HCT116 (cell line): Measurements from ENCODE around the gene LTBP4. TPM values are rescaled to one million over a fixed set of nuclear protein-coding genes. Genes with fewer than 3 reads are reported as not detected.

Experiments used
- ATAC-seq: fragments of 200-7000 bp; cut with Tn5 transposase; 2 replicates; pipeline ENCODE4 v1.9.1; 2020; ENCODE audit warnings: mild to moderate bottlenecking, moderate library complexity
- BruUV-seq: library from RNA; stranded (reverse); fragments of 400-500 nt; replicated peaks from 2 replicates; lab custom pipeline; 2021; lab: Mats Ljungman, UMichigan
- CTCF ChIA-PET: fragments of 300-600 bp; sonication (Branson Sonifier 250); formaldehyde crosslinking; loops from one replicate; lab custom pipeline; 2021; ENCODE audit warnings: antibody characterized with exemption; lab: Charles Lee
- POLR2A ChIA-PET: fragments of 300-600, 350-600 bp; sonication (Branson Sonifier 250); formaldehyde crosslinking; loops from one replicate; lab custom pipeline; 2021; ENCODE audit warnings: antibody characterized with exemption; lab: Charles Lee
- RAD21 ChIA-PET, 2 experiments: fragments of 300-600 bp; sonication (Branson Sonifier 250); formaldehyde crosslinking; loops; one replicate each; lab custom pipeline; 2023; ENCODE audit warnings: low total read pairs in 2 of 2; ENCODE audit not compliant: uncharacterized antibody in 2 of 2, unreplicated experiment in 2 of 2, low non-redundant PET in 1 of 2; lab: Charles Lee
- DNase-seq: peaks from one replicate; pipeline ENCODE4 v3.0.0-alpha.2; 2010; ENCODE audit warnings: low read depth, low spot score
- H2AFZ ChIP-seq: fragments of 200-600 bp; shearing (Covaris generic), sonication (generic); 2 replicates; pipeline ENCODE4 v1.6.1; 2017; ENCODE audit warnings: low read depth, mixed run types, mixed read lengths, antibody characterized with exemption, low read length; ENCODE audit not compliant: poor library complexity, severe bottlenecking
- H3K27ac ChIP-seq: 2 replicates; pipeline ENCODE4 v1.5.1; 2012; ENCODE audit warnings: low read depth, low read length
- H3K27me3 ChIP-seq: fragments of 200-600 bp; sonication (generic); 2 replicates; pipeline ENCODE4 v1.6.1; 2016; ENCODE audit warnings: mixed run types, low read length, mixed read lengths; ENCODE audit not compliant: insufficient read depth
- H3K36me3 ChIP-seq, 2 experiments: fragments of 200-500 bp in 1 of 2; fragments of 200-600 bp in 1 of 2; sonication (Bioruptor generic) in 1 of 2; sonication (generic) in 1 of 2; 2 replicates each; pipeline versions ENCODE4 v1.5.1 to v1.6.1; 2014 to 2016; ENCODE audit warnings: low read length in 2 of 2, inconsistent platforms in 1 of 2, mixed read lengths in 1 of 2, mixed run types in 1 of 2; ENCODE audit not compliant: insufficient read depth in 2 of 2, control insufficient read depth in 1 of 2
- H3K4me1 ChIP-seq, 2 experiments: fragments of 200-600 bp in 1 of 2; sonication (generic) in 1 of 2; 2 replicates each; pipeline versions ENCODE4 v1.5.1 to v1.6.1; 2012 to 2017; ENCODE audit warnings: low read length in 2 of 2, inconsistent platforms in 1 of 2, mild to moderate bottlenecking in 1 of 2, mixed read lengths in 1 of 2, mixed run types in 1 of 2, moderate library complexity in 1 of 2; ENCODE audit not compliant: insufficient read depth in 2 of 2, control insufficient read depth in 1 of 2
- H3K4me2 ChIP-seq: fragments of 200-600 bp; sonication (generic); 2 replicates; pipeline ENCODE4 v1.6.1; 2017; ENCODE audit warnings: mixed run types, low read length, mixed read lengths
- H3K4me3 ChIP-seq, 2 experiments: fragments of 200-600 bp in 1 of 2; sonication (generic) in 1 of 2; replicated peaks in 1 of 2; 2 replicates each; pipeline ENCODE4 v1.5.1; 2011 to 2016; ENCODE audit warnings: low read length in 2 of 2, control low read depth in 1 of 2, low read depth in 1 of 2, mild to moderate bottlenecking in 1 of 2, mixed read lengths in 1 of 2, mixed run types in 1 of 2
- H3K79me2 ChIP-seq: fragments of 200-600 bp; sonication (generic); 2 replicates; pipeline ENCODE4 v1.6.1; 2017; ENCODE audit warnings: mild to moderate bottlenecking, mixed run types, low read length, moderate library complexity, mixed read lengths; ENCODE audit not compliant: insufficient read depth
- H3K9ac ChIP-seq: fragments of 200-600 bp; sonication (generic); 2 replicates; pipeline ENCODE4 v1.6.1; 2016; ENCODE audit warnings: low read length, mixed read lengths
- H3K9me2 ChIP-seq: fragments of 200-600 bp; sonication (generic), shearing (Covaris generic); 2 replicates; pipeline ENCODE4 v1.6.1; 2017; ENCODE audit warnings: mixed run types, mild to moderate bottlenecking, moderate library complexity; ENCODE audit not compliant: insufficient read depth
- H3K9me3 ChIP-seq, 2 experiments: fragments of 200-500 bp in 1 of 2; fragments of 200-600 bp in 1 of 2; sonication (Bioruptor generic) in 1 of 2; sonication (generic) in 1 of 2; 2 replicates each; pipeline ENCODE4 v1.6.1; 2014 to 2017; ENCODE audit warnings: low read length in 2 of 2, mixed read lengths in 2 of 2, inconsistent platforms in 1 of 2, low read depth in 1 of 2, mild to moderate bottlenecking in 1 of 2, mixed run types in 1 of 2, moderate library complexity in 1 of 2; ENCODE audit not compliant: control insufficient read depth in 1 of 2, insufficient read depth in 1 of 2
- H4K20me1 ChIP-seq: fragments of 200-600 bp; sonication (generic), shearing (Covaris generic); 2 replicates; pipeline ENCODE4 v1.6.1; 2017; ENCODE audit warnings: mixed run types, mild to moderate bottlenecking, moderate library complexity; ENCODE audit not compliant: insufficient read depth
- CTCF ChIP-seq, 3 experiments: fragments of 200-600 bp in 1 of 3; sonication (generic) in 1 of 3; IDR thresholded peaks in 2 of 3; conservative IDR thresholded peaks in 1 of 3; 2 replicates each; pipeline ENCODE4 v1.5.1; 2012 to 2017; ENCODE audit warnings: low read depth in 2 of 3, low read length in 2 of 3, antibody characterized with exemption in 1 of 3, borderline replicate concordance in 1 of 3, control low read depth in 1 of 3, mild to moderate bottlenecking in 1 of 3, mixed read lengths in 1 of 3, mixed run types in 1 of 3, moderate library complexity in 1 of 3; ENCODE audit not compliant: insufficient read depth in 1 of 3
- EGR1 ChIP-seq: IDR thresholded peaks from 2 replicates; pipeline ENCODE4 v1.6.1; 2012; ENCODE audit warnings: low read depth
- ELF1 ChIP-seq: IDR thresholded peaks from 2 replicates; pipeline ENCODE4 v1.6.1; 2012; ENCODE audit warnings: low read depth, borderline replicate concordance
- FOSL1 ChIP-seq: IDR thresholded peaks from 2 replicates; pipeline ENCODE4 v1.6.1; 2012; ENCODE audit warnings: low read depth
- JUND ChIP-seq: IDR thresholded peaks from 2 replicates; pipeline ENCODE4 v1.6.1; 2012
- POLR2A ChIP-seq: IDR thresholded peaks from 2 replicates; pipeline ENCODE4 v1.7.0; 2011; ENCODE audit warnings: borderline replicate concordance; ENCODE audit not compliant: insufficient read depth, insufficient read length; ENCODE audit errors: extremely low read depth
- POLR2AphosphoS5 ChIP-seq: IDR thresholded peaks from 2 replicates; pipeline ENCODE4 v1.6.1; 2011; ENCODE audit warnings: mild to moderate bottlenecking, low read depth, low read length, moderate library complexity
- SIN3A ChIP-seq: IDR thresholded peaks from 2 replicates; pipeline ENCODE4 v1.6.1; 2012; ENCODE audit warnings: low read depth
- SP1 ChIP-seq: IDR thresholded peaks from 2 replicates; pipeline ENCODE4 v1.6.1; 2012; ENCODE audit warnings: low read depth
- TCF7L2 ChIP-seq: IDR thresholded peaks from 2 replicates; pipeline ENCODE4 v1.7.0; 2011; ENCODE audit warnings: borderline replicate concordance, inconsistent platforms; ENCODE audit not compliant: insufficient read depth, insufficient read length; ENCODE audit errors: extremely low read depth
- YY1 ChIP-seq: IDR thresholded peaks from 2 replicates; pipeline ENCODE4 v1.6.1; 2011; ENCODE audit warnings: low read length, low read depth, moderate library complexity, mild to moderate bottlenecking; ENCODE audit not compliant: insufficient replicate concordance; ENCODE audit errors: extremely low read depth
- ZNF274 ChIP-seq: fragments of 200-500 bp; sonication (Bioruptor generic); IDR thresholded peaks from 2 replicates; pipeline ENCODE4 v1.6.1; 2014; ENCODE audit warnings: mild to moderate bottlenecking, low read depth, low read length, inconsistent platforms
- intact Hi-C: fragments of 100-400 bp; cut with micrococcal nuclease; formaldehyde crosslinking; loops from 2 replicates; pipeline ENCODE4 v1.10.0; 2022
- total RNA-seq: library from RNA; stranded (reverse); gene quantifications from one replicate; pipeline ENCODE4 v1.2.1, GENCODE V29; 2021; ENCODE audit not compliant: unreplicated experiment
- TF ChIP-seq, protein P1 (sequence below): IDR thresholded peaks from 2 replicates; pipeline ENCODE4 v1.6.1; 2012
- TF ChIP-seq, protein P2 (sequence below): IDR thresholded peaks from 2 replicates; pipeline ENCODE4 v1.6.1; 2011; ENCODE audit warnings: mild to moderate bottlenecking, low read length, moderate library complexity; ENCODE audit not compliant: insufficient replicate concordance; ENCODE audit errors: extremely low read depth

Gene LTBP4
- total RNA-seq, 1 experiment from 2014 or later = 310 TPM

DNA sequence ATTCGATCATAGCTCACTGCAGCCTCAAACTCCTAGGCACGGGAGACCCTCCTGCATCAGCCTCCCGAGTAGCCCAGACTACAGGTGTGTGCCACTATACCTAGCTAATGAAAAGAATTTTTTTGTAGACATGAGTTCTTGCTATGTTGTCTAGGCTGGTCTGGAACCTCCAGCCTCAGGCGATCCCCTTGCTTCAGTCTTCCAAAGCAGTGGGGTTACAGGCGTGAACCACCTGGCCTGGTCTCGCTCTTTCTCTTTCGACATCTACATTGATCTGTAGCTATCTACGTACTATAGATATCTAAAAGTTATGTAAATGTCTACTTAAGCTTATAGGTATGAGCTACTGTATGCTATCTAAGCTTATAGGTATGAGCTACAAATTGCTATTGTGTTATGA lies 56.9 kb downstream of the LTBP4 start:
- ChIA-PET RAD21 (no interaction called here), POLR2A (no interaction called here), CTCF (interaction anchor here (0.6 to 2.7 kb wide), 2 partner anchors 23 to 645 kb away, joined by 4 to 8 read pairs; no protein-coding TSS in a partner anchor)
- ATAC-seq (no peak), DNase-seq (no peak)
- no peaks in the 10 kb centered on the region for H3K9me3 ChIP-seq
- no peaks in the 10 kb centered on the region for H3K9me2 ChIP-seq
- no TSS peak for BruUV-seq
- intact Hi-C loops = no loop called here
- H3K4me3 ChIP-seq = no peak overlapping the region
- peaks cover 2 to 16% of the 10 kb centered on the region in 2 experiments; a peak in 3 of 4 replicates for H3K4me1 ChIP-seq
- no peaks in the 10 kb centered on the region for H3K79me2 ChIP-seq
- TF ChIP-seq TCF7L2 (no peak), SIN3A (no peak), POLR2A (no peak), POLR2AphosphoS5 (no peak), FOSL1 (no peak), YY1 (no peak), ZNF274 (no peak), SP1 (no peak), ELF1 (no peak), CTCF (IDR thresholded peaks at IDR 0.05 in 2 of 3, conservative IDR thresholded peaks at IDR 0.05 in 1 of 3; ENCODE audit: borderline replicate concordance in 1 of 3, insufficient read depth in 1 of 3, low read depth in 2 of 3, low read length in 2 of 3) (no peak), EGR1 (no peak), JUND (no peak)
- TF ChIP-seq, protein P1, sequence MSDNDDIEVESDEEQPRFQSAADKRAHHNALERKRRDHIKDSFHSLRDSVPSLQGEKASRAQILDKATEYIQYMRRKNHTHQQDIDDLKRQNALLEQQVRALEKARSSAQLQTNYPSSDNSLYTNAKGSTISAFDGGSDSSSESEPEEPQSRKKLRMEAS = no peak
- TF ChIP-seq, protein P2, sequence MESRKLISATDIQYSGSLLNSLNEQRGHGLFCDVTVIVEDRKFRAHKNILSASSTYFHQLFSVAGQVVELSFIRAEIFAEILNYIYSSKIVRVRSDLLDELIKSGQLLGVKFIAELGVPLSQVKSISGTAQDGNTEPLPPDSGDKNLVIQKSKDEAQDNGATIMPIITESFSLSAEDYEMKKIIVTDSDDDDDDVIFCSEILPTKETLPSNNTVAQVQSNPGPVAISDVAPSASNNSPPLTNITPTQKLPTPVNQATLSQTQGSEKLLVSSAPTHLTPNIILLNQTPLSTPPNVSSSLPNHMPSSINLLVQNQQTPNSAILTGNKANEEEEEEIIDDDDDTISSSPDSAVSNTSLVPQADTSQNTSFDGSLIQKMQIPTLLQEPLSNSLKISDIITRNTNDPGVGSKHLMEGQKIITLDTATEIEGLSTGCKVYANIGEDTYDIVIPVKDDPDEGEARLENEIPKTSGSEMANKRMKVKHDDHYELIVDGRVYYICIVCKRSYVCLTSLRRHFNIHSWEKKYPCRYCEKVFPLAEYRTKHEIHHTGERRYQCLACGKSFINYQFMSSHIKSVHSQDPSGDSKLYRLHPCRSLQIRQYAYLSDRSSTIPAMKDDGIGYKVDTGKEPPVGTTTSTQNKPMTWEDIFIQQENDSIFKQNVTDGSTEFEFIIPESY = no peak
- H3K27ac ChIP-seq = no peak overlapping the region
- H3K4me2 ChIP-seq = no peak overlapping the region
- H3K27me3 ChIP-seq = no peaks in the 10 kb centered on the region
- no peaks in the 10 kb centered on the region for H3K36me3 ChIP-seq
- no peaks in the 10 kb centered on the region for H4K20me1 ChIP-seq
- no peak overlapping the region for H2AFZ ChIP-seq
- no peak overlapping the region for H3K9ac ChIP-seq
